ENCODE measurements around the gene MAEA.

GRCh38 chr4:1255699-1256098, 34.0 kb upstream of the MAEA start:
- no peak for TF ChIP-seq CTCF (conservative IDR thresholded peaks at IDR 0.05; ENCODE audit: low read depth in 2 of 2)
- no peak for TF ChIP-seq EZH2phosphoT487 (IDR thresholded peaks at IDR 0.05; ENCODE audit: unreplicated experiment)
- TF ChIP-seq POLR2AphosphoS5 (IDR thresholded peaks at IDR 0.05; ENCODE audit: low read depth), result no peak
- TF ChIP-seq STAT1 (IDR thresholded peaks at IDR 0.05; ENCODE audit: unreplicated experiment), result no peak
- TF ChIP-seq EZH2 (IDR thresholded peaks at IDR 0.05; ENCODE audit: low read depth, unreplicated experiment), result no peak
- TF ChIP-seq CREB1 (CRISPR knock-in tag; IDR thresholded peaks at IDR 0.05; ENCODE audit: low read depth), result no peak
- TF ChIP-seq REST (IDR thresholded peaks at IDR 0.05; ENCODE audit: unreplicated experiment), result no peak
- TF ChIP-seq ZNF331 (CRISPR knock-in tag; IDR thresholded peaks at IDR 0.05; ENCODE audit: low read depth), result no peak
